Breast epithelium (tissue), 3 donors: ENCODE data around the gene KCNJ4.

Experiments
- POLR2AphosphoS5 ChIP-seq, 3 donors: sonication (generic); formaldehyde crosslinking; IDR thresholded peaks; one replicate each; pipeline ENCODE4 v1.6.1; 2017; ENCODE audit warnings: antibody characterized with exemption in 3 of 3
- TF ChIP-seq, protein P1 (sequence below), 3 donors: fragments of 450-650 bp; IDR thresholded peaks; one replicate each; pipeline ENCODE4 v1.5.1; 2016 to 2017; ENCODE audit warnings: antibody characterized with exemption in 3 of 3, mild to moderate bottlenecking in 3 of 3, moderate library complexity in 3 of 3

DNA sequence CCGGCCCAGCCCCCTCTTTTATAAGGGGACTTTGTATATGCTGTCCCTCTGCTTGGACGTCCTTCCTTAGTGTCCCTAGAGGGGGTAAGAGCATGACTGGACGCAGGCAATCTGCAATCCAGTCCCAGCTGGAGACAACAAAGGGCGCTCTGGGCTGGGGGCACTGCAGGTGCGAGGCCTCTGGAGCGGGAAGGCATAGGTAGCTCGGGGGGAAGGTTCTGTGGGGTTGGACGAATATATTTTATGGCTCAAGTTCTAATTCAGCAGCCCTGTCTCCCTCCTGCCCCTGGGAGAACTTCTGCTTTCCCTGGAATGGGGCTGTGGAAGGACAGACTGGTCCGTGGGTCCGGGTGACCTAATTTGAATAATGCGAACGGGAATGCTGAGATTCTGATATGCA, 40.0 kb downstream of the KCNJ4 start:
- TF ChIP-seq, protein P1, sequence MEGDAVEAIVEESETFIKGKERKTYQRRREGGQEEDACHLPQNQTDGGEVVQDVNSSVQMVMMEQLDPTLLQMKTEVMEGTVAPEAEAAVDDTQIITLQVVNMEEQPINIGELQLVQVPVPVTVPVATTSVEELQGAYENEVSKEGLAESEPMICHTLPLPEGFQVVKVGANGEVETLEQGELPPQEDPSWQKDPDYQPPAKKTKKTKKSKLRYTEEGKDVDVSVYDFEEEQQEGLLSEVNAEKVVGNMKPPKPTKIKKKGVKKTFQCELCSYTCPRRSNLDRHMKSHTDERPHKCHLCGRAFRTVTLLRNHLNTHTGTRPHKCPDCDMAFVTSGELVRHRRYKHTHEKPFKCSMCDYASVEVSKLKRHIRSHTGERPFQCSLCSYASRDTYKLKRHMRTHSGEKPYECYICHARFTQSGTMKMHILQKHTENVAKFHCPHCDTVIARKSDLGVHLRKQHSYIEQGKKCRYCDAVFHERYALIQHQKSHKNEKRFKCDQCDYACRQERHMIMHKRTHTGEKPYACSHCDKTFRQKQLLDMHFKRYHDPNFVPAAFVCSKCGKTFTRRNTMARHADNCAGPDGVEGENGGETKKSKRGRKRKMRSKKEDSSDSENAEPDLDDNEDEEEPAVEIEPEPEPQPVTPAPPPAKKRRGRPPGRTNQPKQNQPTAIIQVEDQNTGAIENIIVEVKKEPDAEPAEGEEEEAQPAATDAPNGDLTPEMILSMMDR (IDR thresholded peaks at IDR 0.05) = no peak
- no peak for TF ChIP-seq POLR2AphosphoS5 (IDR thresholded peaks at IDR 0.05)
